ENCODE results near the gene SQSTM1. TPM values are rescaled to one million over a fixed set of nuclear protein-coding genes. Genes with fewer than 3 reads are reported as not detected.

Gene SQSTM1
- polyA plus RNA-seq, 2 of the 4 experiments (the other 2 are of a cell fraction), result 362 to 625 TPM

DNA sequence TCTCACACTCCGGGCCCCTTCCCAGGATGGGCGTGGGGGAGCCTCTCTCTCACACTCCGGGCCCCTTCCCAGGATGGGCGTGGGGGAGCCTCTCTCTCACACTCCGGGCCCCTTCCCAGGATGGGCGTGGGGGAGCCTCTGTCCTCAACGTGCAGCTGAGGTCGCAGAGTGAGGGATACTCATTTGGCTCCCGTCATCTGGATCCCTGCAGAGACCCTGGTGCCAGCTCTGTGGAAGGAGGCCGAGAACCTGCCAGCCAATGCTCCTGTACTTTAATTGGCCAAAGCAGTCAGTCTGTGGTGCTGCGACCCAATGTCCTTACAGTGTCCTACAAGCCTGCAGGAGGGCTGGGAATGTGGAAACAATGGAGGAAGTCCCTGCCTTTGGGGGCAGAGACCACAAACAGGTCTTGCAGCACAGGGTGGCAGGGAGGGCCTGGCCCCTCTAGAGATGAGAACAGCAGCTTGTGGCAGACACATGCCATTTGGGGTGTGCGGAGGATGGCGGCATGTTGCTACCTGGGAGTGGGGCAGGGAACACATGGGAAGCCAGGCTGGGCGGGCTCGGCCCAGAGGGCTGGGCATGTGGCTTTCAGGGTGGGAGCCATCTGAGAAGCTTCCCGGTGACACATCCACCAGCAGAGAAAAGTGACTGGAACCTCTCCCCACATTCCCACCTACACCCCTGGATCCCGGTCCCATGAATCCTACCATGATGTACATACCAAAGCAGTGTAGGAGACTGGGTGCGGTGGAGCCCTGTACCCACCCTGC, 51.5 kb downstream of the SQSTM1 start:
- no peak overlapping the region for H3K4me2 ChIP-seq
- H3K4me1 ChIP-seq, result no peaks in the 10 kb centered on the region
- 92% methylated on average over 11 of the region's 18 CpGs for WGBS (ENCODE audit: missing lambda C conversion rate)
- TF ChIP-seq KDM1A (IDR thresholded peaks at IDR 0.05; ENCODE audit: low read depth), result no peak
- TF ChIP-seq, protein P1, sequence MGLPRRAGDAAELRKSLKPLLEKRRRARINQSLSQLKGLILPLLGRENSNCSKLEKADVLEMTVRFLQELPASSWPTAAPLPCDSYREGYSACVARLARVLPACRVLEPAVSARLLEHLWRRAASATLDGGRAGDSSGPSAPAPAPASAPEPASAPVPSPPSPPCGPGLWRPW (IDR thresholded peaks at IDR 0.05), result no peak
- no peak for TF ChIP-seq CEBPB (IDR thresholded peaks at IDR 0.05)
- TF ChIP-seq NR3C1 (IDR thresholded peaks at IDR 0.05), result no peak
- TF ChIP-seq HDAC2 (IDR thresholded peaks at IDR 0.05), result no peak
- TF ChIP-seq, protein P2, sequence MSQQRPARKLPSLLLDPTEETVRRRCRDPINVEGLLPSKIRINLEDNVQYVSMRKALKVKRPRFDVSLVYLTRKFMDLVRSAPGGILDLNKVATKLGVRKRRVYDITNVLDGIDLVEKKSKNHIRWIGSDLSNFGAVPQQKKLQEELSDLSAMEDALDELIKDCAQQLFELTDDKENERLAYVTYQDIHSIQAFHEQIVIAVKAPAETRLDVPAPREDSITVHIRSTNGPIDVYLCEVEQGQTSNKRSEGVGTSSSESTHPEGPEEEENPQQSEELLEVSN (IDR thresholded peaks at IDR 0.05; ENCODE audit: borderline replicate concordance, low read depth), result no peak
- no peak for TF ChIP-seq SMC3 (IDR thresholded peaks at IDR 0.05)
- TF ChIP-seq HOXA7 (CRISPR knock-in tag; IDR thresholded peaks at IDR 0.05), result no peak
- TF ChIP-seq, protein P3, sequence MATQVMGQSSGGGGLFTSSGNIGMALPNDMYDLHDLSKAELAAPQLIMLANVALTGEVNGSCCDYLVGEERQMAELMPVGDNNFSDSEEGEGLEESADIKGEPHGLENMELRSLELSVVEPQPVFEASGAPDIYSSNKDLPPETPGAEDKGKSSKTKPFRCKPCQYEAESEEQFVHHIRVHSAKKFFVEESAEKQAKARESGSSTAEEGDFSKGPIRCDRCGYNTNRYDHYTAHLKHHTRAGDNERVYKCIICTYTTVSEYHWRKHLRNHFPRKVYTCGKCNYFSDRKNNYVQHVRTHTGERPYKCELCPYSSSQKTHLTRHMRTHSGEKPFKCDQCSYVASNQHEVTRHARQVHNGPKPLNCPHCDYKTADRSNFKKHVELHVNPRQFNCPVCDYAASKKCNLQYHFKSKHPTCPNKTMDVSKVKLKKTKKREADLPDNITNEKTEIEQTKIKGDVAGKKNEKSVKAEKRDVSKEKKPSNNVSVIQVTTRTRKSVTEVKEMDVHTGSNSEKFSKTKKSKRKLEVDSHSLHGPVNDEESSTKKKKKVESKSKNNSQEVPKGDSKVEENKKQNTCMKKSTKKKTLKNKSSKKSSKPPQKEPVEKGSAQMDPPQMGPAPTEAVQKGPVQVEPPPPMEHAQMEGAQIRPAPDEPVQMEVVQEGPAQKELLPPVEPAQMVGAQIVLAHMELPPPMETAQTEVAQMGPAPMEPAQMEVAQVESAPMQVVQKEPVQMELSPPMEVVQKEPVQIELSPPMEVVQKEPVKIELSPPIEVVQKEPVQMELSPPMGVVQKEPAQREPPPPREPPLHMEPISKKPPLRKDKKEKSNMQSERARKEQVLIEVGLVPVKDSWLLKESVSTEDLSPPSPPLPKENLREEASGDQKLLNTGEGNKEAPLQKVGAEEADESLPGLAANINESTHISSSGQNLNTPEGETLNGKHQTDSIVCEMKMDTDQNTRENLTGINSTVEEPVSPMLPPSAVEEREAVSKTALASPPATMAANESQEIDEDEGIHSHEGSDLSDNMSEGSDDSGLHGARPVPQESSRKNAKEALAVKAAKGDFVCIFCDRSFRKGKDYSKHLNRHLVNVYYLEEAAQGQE (IDR thresholded peaks at IDR 0.05), result no peak
- no peak for TF ChIP-seq FOXS1 (CRISPR knock-in tag; IDR thresholded peaks at IDR 0.05)
- no peak for TF ChIP-seq JUNB (IDR thresholded peaks at IDR 0.05)
- no peak for TF ChIP-seq FOSB (CRISPR knock-in tag; IDR thresholded peaks at IDR 0.05)
- TF ChIP-seq MYC (IDR thresholded peaks at IDR 0.05; ENCODE audit: borderline replicate concordance, low read length), result no peak
- TF ChIP-seq RCOR1 (IDR thresholded peaks at IDR 0.05; ENCODE audit: low read depth, low read length), result no peak
- TF ChIP-seq ZSCAN20 (CRISPR knock-in tag; IDR thresholded peaks at IDR 0.05), result no peak
- ATAC-seq, result no peak
- H3K4me3 ChIP-seq, result no peak overlapping the region
- CTCF ChIA-PET, result interaction anchor here (1.2 to 1.5 kb wide), 2 partner anchors 11 to 16 kb away, joined by 4 to 6 read pairs; no protein-coding TSS in a partner anchor
- no peak for FAIRE-seq
- no peaks in the 10 kb centered on the region for H3K9me3 ChIP-seq
- H3K27ac ChIP-seq, result no peak overlapping the region
- no peak for DNase-seq (ENCODE audit: low read depth in 1 of 2, low spot score in 1 of 2)
- POLR2A ChIA-PET, result no interaction called here

DNA sequence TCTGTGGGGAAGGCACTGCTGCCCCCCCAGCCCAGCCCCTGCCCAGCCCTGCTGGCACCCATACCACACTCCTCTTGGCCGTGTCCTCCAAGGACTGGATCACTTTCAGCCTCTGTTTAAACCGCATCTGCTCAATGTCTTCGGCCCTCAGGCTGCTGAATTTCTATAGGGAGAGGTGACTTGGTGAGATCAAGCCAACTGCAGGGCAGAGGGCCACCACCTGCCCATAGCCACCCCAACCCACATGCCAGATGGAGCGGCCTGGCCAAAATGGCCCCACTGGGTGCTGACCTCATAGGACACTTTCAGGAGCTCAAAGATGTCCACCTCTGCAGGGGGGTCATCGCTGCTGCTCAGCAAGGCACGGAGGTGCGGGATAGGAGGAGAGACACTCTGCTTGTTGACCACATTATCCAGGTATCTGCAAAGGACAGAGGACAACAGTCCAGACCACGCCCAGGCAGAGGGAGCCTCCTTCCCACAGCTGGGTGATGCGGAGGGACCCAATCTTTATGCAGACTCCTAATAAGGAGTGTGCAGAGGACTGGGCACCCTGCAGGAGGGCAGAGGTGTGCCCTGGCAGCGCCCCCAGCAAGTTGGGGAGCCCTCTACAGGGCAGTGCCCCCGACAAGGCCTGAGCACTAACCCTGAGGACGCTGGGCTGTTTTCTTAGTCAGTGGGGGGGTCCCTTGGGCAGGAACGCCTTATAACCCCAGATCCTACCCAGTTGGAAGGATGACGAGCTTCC, 52.3 kb downstream of the SQSTM1 start:
- TF ChIP-seq EHF (CRISPR knock-in tag; IDR thresholded peaks at IDR 0.05) (no peak), RFX5 (IDR thresholded peaks at IDR 0.05) (no peak), CBX8 (IDR thresholded peaks at IDR 0.05) (no peak)
- TF ChIP-seq, protein P4, sequence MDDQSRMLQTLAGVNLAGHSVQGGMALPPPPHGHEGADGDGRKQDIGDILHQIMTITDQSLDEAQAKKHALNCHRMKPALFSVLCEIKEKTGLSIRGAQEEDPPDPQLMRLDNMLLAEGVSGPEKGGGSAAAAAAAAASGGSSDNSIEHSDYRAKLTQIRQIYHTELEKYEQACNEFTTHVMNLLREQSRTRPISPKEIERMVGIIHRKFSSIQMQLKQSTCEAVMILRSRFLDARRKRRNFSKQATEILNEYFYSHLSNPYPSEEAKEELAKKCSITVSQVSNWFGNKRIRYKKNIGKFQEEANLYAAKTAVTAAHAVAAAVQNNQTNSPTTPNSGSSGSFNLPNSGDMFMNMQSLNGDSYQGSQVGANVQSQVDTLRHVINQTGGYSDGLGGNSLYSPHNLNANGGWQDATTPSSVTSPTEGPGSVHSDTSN (IDR thresholded peaks at IDR 0.05), result no peak
- POLR2A ChIA-PET, result no interaction called here
- no peak for ATAC-seq
- FAIRE-seq, result no peak
- H3K4me1 ChIP-seq, result no peaks in the 10 kb centered on the region
- DNase-seq (ENCODE audit: low read depth in 1 of 2, low spot score in 1 of 2), result no peak
- WGBS (ENCODE audit: missing lambda C conversion rate), result 85% methylated on average over 13 of the region's 14 CpGs
- H3K4me3 ChIP-seq, result no peak overlapping the region
- H3K9me3 ChIP-seq, result no peaks in the 10 kb centered on the region
- H3K4me2 ChIP-seq, result no peak overlapping the region
- no peak overlapping the region for H3K27ac ChIP-seq
- CTCF ChIA-PET, result interaction anchor here (0.6 to 1.6 kb wide), 7 partner anchors 10 to 456 kb away, joined by 3 to 6 read pairs (median 3); no protein-coding TSS in a partner anchor
